HG03196 (cell line): ENCODE data around the gene PDE4B.
"Not testable (repeated sequence)": the region's sequence is repeated elsewhere in the genome, so short reads cannot be mapped to it uniquely, and the experiment has no call there.

Experiments
- ATAC-seq: cut with Tn5 transposase; IDR thresholded peaks from one replicate; pipeline ENCODE4 v1.9.1; 2021; ENCODE audit not compliant: unreplicated experiment

The PDE4B gene

GRCh38 chr1:66112744-66113400 lies 320.2 kb downstream of the PDE4B start:
- ATAC-seq: no peak

DNA sequence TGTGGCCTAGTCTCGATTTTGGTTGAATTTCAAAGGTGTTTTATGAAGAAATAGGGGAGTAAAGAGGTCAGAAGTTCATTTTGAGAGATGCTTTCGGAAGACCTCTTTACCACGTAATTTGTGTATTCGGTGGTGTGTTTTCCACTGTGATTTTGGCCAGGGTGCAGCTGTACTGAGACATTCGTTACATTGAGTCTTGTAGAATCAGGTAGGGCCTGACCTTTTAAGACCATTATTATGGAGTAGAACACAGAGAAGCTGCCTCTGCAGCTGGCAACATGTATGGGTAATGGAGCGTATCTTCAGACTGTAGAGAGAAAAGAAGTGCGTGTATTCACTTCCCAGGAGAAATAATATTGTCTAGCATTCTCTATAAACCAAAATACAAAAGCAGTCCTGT lies 326.5 kb downstream of the PDE4B start:
- no peak for ATAC-seq

DNA sequence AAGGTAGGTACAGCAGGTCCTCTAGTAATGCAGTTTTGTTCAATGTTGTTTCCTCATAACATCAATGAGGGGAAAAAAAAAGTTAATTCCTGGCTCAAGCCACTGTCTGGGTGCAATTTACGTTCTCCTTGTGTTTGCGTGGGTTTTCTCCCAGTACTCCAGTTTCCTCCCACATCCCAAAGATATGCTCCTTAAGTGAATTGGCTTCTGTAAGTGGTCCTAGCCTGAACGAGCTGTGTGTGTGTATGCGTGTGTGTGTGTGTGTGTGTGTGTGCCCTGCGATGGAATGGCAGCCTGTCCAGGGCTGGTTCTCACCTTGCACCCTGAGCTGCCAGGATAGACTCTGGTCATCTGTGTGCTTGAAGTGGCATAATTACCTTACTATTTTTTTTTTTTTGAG lies 332.0 kb downstream of the PDE4B start:
- no peak for ATAC-seq

DNA sequence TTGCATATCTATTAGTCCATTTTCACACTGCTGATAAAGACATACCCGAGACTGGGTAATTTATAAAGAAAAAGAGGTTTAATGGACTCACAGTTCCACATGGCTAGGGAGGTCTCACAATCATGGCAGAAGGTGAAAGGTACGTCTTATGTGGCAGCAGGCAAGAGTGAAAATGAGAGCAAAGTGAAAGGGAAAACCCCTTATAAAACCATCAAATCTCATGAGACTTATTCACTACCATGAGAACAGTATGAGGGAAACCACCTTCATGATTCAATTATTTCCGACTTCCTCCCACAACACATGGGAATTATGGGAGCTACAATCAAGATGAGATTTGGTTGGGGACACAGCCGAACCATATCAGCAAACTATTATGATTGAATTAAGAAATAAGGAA lies 335.9 kb downstream of the PDE4B start:
- ATAC-seq: not testable (repeated sequence)

GRCh38 chr1:66132324-66132723 lies 339.6 kb downstream of the PDE4B start:
- no peak for ATAC-seq

GRCh38 chr1:66134004-66134403 lies 341.3 kb downstream of the PDE4B start:
- ATAC-seq: no peak

- no peak for ATAC-seq
Observed at GRCh38 chr1:66135161-66135560, 342.5 kb downstream of the PDE4B start.

DNA sequence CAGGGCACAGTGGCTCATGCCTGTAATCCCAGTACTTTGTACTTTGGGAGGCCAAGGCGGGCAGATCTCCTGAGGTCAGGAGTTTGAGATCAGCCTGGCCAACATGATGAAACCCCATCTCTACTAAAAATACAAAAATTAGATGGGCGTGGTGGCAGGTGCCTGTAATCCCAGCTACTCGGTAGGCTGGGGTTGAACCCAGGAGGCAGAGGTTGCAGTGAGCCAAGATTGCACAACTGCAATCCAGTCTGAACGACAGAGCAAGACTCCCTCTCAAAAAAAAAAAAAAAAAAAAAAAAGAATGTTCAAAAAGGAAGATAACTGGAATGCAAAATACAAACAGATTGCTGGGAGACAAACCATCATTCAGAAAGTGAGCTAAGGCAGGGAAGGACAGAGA lies 343.7 kb downstream of the PDE4B start:
- not testable (repeated sequence) for ATAC-seq

GRCh38 chr1:66137235-66137634 lies 344.5 kb downstream of the PDE4B start:
- ATAC-seq: no peak

DNA sequence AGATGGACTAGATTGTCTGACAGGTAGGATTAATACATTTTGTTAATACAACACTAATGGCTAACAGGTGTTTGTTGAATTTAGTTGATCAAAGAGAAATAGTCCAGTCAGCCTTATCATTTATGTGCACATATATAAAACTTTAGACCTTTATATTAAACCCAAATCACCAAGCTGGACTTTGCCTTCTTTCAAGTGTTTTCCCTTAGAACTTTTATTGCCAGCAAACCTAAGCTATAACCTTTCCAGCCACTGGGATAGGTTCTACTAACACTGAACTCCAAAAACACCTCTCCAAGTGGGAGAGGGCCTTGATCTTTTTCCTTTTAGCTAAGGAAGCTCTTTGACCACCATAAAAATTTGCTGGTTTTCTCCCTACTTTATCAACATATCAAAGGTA lies 345.9 kb downstream of the PDE4B start:
- no peak for ATAC-seq

GRCh38 chr1:66140072-66140471 lies 347.4 kb downstream of the PDE4B start:
- no peak for ATAC-seq

DNA sequence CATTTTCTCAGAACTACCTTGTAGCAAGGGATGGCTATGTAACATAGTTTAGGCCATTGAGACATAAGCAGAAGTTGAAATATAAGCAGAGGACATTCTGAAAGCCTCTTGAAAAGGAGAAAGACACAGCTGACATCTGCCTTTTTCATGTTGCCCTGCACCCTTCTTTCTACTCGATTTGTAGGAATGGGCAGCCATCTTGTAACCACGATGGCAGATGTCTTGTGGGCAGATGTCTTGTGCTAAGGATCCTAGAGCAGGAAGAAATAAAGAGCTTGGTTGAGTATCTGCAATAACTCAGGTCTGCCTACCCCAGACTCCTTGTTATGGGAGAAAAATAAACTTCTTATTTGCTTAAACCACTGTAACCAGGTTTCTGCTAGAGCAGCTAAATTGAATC lies 351.0 kb downstream of the PDE4B start:
- no peak for ATAC-seq

DNA sequence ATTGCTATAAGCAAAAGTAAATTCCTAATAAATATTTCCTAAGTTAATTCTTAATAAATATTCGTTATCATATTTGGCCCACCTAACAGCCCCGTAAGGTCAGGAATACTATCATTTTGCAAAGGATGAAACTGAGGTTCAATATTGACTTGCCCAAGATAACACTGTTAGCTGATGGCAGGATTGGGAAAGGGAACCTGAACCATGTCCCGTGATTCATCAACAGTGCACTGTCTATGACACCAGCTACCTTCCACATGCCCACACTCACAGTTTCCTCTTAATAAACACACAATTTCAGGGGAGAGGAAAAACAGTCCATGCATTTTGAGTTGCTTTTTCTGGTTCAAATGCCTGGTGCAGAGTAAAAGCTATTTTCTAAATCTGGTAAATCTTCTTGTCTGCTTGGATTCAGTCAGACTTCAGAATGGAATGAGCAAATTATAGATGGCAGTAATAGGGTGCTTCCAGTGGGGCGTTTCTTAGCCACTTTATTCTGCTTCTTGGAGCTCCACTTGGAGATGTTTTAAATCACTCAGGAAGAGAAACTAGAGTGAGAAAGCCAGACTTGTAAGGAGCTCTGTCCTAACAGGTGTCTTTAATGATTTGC lies 354.6 kb downstream of the PDE4B start:
- no peak for ATAC-seq

DNA sequence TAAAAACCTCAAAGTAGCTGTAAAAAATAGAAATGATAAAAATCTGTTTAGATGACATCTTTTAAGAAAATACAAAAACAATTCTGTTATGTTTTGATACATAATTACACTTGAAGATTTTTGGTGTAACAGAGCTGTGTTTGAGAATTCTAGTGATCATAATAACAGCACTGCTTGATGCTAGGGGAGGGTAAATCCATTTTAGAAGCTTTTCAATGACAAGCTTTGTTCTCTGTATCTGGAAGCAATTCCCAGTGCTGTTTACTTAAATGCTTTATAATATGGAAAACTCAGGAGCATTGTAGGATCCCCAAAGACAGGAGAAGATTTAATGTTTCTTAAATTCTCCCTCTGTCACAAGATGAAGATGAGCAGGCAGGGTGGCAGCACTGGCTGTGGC lies 359.3 kb downstream of the PDE4B start:
- no peak for ATAC-seq

DNA sequence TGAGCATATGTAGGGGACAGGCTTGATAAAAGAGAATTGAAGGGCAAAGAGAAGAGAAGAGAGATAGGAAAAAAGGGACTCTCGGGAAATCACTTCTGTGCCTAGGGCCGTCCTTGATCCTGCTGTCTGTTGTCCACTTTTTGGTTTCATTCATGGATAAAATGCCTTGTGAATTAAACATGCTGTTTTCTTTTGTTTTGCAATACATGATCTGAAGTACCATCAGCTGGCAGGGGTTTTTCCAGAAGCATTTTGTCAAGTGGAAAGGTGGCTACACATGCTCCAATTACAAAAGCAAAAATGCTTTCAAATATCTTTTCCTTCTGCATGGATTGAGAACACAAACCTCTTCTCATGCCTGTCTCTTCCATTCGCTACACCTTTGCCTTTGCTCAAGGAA lies 361.7 kb downstream of the PDE4B start:
- ATAC-seq: no peak

DNA sequence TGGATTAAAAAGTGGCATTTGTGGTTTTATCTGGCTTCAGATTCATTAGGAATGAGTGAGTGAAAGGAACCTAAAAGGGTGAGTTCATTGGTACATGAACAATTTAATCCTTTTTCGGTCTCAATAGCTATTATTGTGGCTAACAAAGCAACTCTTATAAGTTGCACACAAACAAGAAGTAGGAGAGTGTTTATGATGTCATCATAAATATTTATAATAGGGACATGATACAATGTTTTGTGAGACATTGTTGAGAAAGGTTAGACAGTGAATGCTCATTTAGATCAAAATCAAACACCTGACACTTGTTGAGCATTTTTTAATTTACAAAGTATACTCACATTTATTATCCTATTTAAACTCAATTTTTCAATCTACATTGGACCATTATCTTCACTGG lies 363.4 kb downstream of the PDE4B start:
- no peak for ATAC-seq

GRCh38 chr1:66159800-66160199 lies 367.1 kb downstream of the PDE4B start:
- ATAC-seq: no peak

DNA sequence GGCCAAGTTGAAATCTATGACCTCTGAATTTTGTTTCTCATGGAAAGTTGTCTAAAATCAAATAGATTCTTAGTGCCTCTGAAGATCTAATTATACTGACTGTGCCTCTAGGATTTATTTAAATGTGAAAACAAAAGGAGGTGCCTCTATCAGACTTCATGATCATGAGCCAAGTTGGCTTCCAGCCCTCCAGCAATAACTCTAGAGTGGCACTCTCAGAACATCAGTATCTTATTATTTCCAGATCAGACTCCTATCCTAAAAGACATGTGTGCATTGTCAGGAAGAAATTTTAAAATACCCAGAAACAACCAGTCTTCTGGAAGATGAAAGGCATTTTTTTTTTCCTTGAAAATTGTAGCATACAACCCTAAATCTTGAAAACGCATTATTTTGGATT lies 368.0 kb downstream of the PDE4B start:
- no peak for ATAC-seq

- no peak for ATAC-seq
Observed at GRCh38 chr1:66166753-66167152, 374.1 kb downstream of the PDE4B start.

- no peak for ATAC-seq
Observed at GRCh38 chr1:66167267-66167666, 374.6 kb downstream of the PDE4B start.

DNA sequence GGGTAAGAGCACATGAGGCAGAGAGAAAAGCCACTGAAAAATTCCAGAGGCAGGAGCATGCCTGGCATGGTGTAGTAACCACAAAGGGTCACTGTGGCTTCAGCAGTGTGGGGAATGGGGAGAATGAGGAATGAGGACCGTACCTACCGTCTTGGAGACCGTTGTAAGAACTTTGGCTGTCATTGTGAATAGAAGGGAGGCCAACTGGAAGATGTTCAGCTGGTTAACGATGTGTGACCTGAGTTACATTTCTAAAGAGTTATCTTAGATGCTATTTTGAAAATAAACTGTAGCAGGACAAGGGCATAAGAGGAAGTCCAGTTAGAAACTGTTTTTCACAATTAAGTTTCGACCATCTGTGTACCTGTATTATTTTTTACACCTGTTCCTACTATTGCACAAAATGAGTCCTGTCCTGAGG lies 375.8 kb downstream of the PDE4B start:
- ATAC-seq: no peak

GRCh38 chr1:66168948-66169671 lies 376.4 kb downstream of the PDE4B start:
- no peak for ATAC-seq
